Uterus (tissue), 2 donors: Measurements from ENCODE around the gene IRGQ.

ENCODE experiments used
- POLR2A ChIP-seq, 2 donors: fragments of 450-650 bp; IDR thresholded peaks; one replicate each; pipeline ENCODE4 v1.6.1; 2016; ENCODE audit warnings: antibody characterized with exemption in 2 of 2, mild to moderate bottlenecking in 1 of 2, moderate library complexity in 1 of 2
- TF ChIP-seq, protein P1 (sequence below), 4 experiments: fragments of 200-600 bp in 2 of 4; fragments of 450-650 bp in 2 of 4; sonication (generic) in 2 of 4; IDR thresholded peaks; one replicate each; pipeline ENCODE4 v1.5.1; 2016 to 2019; ENCODE audit warnings: antibody characterized with exemption in 4 of 4, mild to moderate bottlenecking in 2 of 4, moderate library complexity in 1 of 4

- TF ChIP-seq, protein P1, sequence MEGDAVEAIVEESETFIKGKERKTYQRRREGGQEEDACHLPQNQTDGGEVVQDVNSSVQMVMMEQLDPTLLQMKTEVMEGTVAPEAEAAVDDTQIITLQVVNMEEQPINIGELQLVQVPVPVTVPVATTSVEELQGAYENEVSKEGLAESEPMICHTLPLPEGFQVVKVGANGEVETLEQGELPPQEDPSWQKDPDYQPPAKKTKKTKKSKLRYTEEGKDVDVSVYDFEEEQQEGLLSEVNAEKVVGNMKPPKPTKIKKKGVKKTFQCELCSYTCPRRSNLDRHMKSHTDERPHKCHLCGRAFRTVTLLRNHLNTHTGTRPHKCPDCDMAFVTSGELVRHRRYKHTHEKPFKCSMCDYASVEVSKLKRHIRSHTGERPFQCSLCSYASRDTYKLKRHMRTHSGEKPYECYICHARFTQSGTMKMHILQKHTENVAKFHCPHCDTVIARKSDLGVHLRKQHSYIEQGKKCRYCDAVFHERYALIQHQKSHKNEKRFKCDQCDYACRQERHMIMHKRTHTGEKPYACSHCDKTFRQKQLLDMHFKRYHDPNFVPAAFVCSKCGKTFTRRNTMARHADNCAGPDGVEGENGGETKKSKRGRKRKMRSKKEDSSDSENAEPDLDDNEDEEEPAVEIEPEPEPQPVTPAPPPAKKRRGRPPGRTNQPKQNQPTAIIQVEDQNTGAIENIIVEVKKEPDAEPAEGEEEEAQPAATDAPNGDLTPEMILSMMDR (IDR thresholded peaks at IDR 0.05) = no peak
- no peak for TF ChIP-seq POLR2A (IDR thresholded peaks at IDR 0.05)
Observed at GRCh38 chr19:43622070-43622469, 26.1 kb upstream of the IRGQ start.
